GM12878 (cell line): ENCODE data around the gene C17orf107. TPM values are rescaled to one million over a fixed set of nuclear protein-coding genes. Genes with fewer than 3 reads are reported as not detected.

Experiments
- CHD2 ChIP-seq: IDR thresholded peaks from 2 replicates; pipeline ENCODE4 v1.6.1; 2011; ENCODE audit warnings: low read depth, low read length, improper control_type of control experiment, borderline replicate concordance
- FOS ChIP-seq: IDR thresholded peaks from 3 replicates; pipeline ENCODE4 v1.6.1; 2011; ENCODE audit warnings: borderline replicate concordance; ENCODE audit not compliant: insufficient read length; ENCODE audit errors: extremely low read depth
- HCFC1 ChIP-seq: fragments of 150-350 bp; IDR thresholded peaks from 2 replicates; pipeline ENCODE4 v1.6.1; 2014; ENCODE audit warnings: low read length
- IKZF2 ChIP-seq, 2 experiments: fragments of 450-650 bp; IDR thresholded peaks; 2 replicates each; pipeline ENCODE4 v1.6.1; 2017; ENCODE audit warnings: mild to moderate bottlenecking in 2 of 2, moderate library complexity in 2 of 2
- IRF4 ChIP-seq: IDR thresholded peaks from 2 replicates; pipeline ENCODE4 v1.6.1; 2011; ENCODE audit warnings: low read depth, low read length
- KDM1A ChIP-seq: fragments of 200-600 bp; sonication (generic); IDR thresholded peaks from 2 replicates; pipeline ENCODE4 v1.6.1; 2016; ENCODE audit warnings: borderline replicate concordance
- NFYB ChIP-seq: IDR thresholded peaks from 2 replicates; pipeline ENCODE4 v1.6.1; 2011; ENCODE audit warnings: low read depth, mild to moderate bottlenecking, low read length, improper control_type of control experiment, moderate library complexity; ENCODE audit not compliant: insufficient read depth
- NR2C2 ChIP-seq: IDR thresholded peaks from 2 replicates; pipeline ENCODE4 v1.6.1; 2011; ENCODE audit warnings: borderline replicate concordance, low read depth; ENCODE audit not compliant: control insufficient read depth, insufficient read length
- NR2F1 ChIP-seq: fragments of 450-650 bp; conservative IDR thresholded peaks from 2 replicates; pipeline ENCODE4 v1.6.1; 2017; ENCODE audit warnings: mild to moderate bottlenecking
- PAX5 ChIP-seq: IDR thresholded peaks from 2 replicates; pipeline ENCODE4 v1.6.1; 2011; ENCODE audit warnings: low read depth, low read length, borderline replicate concordance
- POU2F2 ChIP-seq: IDR thresholded peaks from 3 replicates; pipeline ENCODE4 v1.6.1; 2011; ENCODE audit warnings: low read depth, mild to moderate bottlenecking, low read length, borderline replicate concordance
- RAD21 ChIP-seq: IDR thresholded peaks from 2 replicates; pipeline ENCODE4 v1.6.1; 2011; ENCODE audit warnings: mild to moderate bottlenecking, low read depth, low read length, moderate library complexity; ENCODE audit not compliant: insufficient read depth
- RBBP5 ChIP-seq: fragments of 200-600 bp; sonication (generic); conservative IDR thresholded peaks from 2 replicates; pipeline ENCODE4 v1.6.1; 2016
- SMARCA5 ChIP-seq: fragments of 450-650 bp; IDR thresholded peaks from 2 replicates; pipeline ENCODE4 v1.6.1; 2017; ENCODE audit warnings: mild to moderate bottlenecking
- TAF1 ChIP-seq: IDR thresholded peaks from 2 replicates; pipeline ENCODE4 v1.6.1; 2011; ENCODE audit warnings: mild to moderate bottlenecking, low read depth, low read length, borderline replicate concordance
- TBL1XR1 ChIP-seq: IDR thresholded peaks from 2 replicates; pipeline ENCODE4 v1.6.1; 2012; ENCODE audit warnings: low read depth, low read length, improper control_type of control experiment
- TCF3 ChIP-seq: IDR thresholded peaks from 2 replicates; pipeline ENCODE4 v1.6.1; 2012; ENCODE audit warnings: low read depth, mild to moderate bottlenecking, low read length, borderline replicate concordance; ENCODE audit not compliant: insufficient read depth
- ZBED1 ChIP-seq: IDR thresholded peaks from 2 replicates; pipeline ENCODE4 v1.6.1; 2016; ENCODE audit warnings: borderline replicate concordance
- polyA plus RNA-seq, 11 experiments: library from polyadenylated mRNA; depleted of rRNA in 4 of 11; unstranded in 6 of 11; stranded (reverse) in 5 of 11; fragments of >200 nt; fragmentation: Nextera tagmentation in 4 of 11; fragmentation: Illumina TruSeq in 1 of 11; extraction: Ambion mirVana in 4 of 11; extraction: Trizol in 1 of 11; gene quantifications; 1 replicate in 1 of 11; 2 replicates in 10 of 11; pipeline versions ENCODE4 v1.2.1 to v1.2.3, GENCODE V29; 2011 to 2016; ENCODE audit warnings: inconsistent platforms in 2 of 11, missing spikeins in 2 of 11, low read depth in 1 of 11
- total RNA-seq, 4 experiments: library from RNA; depleted of rRNA in 3 of 4; stranded (reverse); fragments of >200 nt in 3 of 4; fragmentation: Illumina TruSeq in 1 of 4; extraction: Trizol in 1 of 4; gene quantifications; 2 replicates each; pipeline versions ENCODE4 v1.2.1 to v1.2.3, GENCODE V29; 2013 to 2021
- TF ChIP-seq, protein P1 (sequence below): IDR thresholded peaks from 2 replicates; pipeline ENCODE4 v1.6.1; 2012; ENCODE audit warnings: low read depth, low read length, improper control_type of control experiment
- TF ChIP-seq, protein P2 (sequence below): IDR thresholded peaks from 2 replicates; pipeline ENCODE4 v1.6.1; 2012; ENCODE audit warnings: low read depth, low read length, improper control_type of control experiment
- TF ChIP-seq, protein P3 (sequence below): IDR thresholded peaks from 2 replicates; pipeline ENCODE4 v1.6.1; 2012; ENCODE audit warnings: low read depth, low read length, improper control_type of control experiment
- TF ChIP-seq, protein P4 (sequence below), 3 experiments: IDR thresholded peaks in 2 of 3; conservative IDR thresholded peaks in 1 of 3; 2 replicates each; pipeline ENCODE4 v1.5.1; 2011; ENCODE audit warnings: low read depth in 3 of 3, low read length in 3 of 3, mild to moderate bottlenecking in 3 of 3, control low read depth in 2 of 3, moderate library complexity in 2 of 3, inconsistent platforms in 1 of 3, mixed read lengths in 1 of 3; ENCODE audit not compliant: control insufficient read depth in 2 of 3, insufficient read depth in 1 of 3; ENCODE audit errors: extremely low read depth in 1 of 3
- TF ChIP-seq, protein P5 (sequence below): fragments of 450-650 bp; IDR thresholded peaks from 2 replicates; pipeline ENCODE4 v1.6.1; 2018; ENCODE audit warnings: mild to moderate bottlenecking, low read depth, moderate library complexity; ENCODE audit not compliant: partially characterized antibody

Gene C17orf107
- total and polyA plus RNA-seq, 10 of the 15 experiments (the other 5 are each of a cell fraction or from before 2014, with no cell fraction given), result 0.05 to 0.46 (median 0.11) TPM; not detected in 3

DNA sequence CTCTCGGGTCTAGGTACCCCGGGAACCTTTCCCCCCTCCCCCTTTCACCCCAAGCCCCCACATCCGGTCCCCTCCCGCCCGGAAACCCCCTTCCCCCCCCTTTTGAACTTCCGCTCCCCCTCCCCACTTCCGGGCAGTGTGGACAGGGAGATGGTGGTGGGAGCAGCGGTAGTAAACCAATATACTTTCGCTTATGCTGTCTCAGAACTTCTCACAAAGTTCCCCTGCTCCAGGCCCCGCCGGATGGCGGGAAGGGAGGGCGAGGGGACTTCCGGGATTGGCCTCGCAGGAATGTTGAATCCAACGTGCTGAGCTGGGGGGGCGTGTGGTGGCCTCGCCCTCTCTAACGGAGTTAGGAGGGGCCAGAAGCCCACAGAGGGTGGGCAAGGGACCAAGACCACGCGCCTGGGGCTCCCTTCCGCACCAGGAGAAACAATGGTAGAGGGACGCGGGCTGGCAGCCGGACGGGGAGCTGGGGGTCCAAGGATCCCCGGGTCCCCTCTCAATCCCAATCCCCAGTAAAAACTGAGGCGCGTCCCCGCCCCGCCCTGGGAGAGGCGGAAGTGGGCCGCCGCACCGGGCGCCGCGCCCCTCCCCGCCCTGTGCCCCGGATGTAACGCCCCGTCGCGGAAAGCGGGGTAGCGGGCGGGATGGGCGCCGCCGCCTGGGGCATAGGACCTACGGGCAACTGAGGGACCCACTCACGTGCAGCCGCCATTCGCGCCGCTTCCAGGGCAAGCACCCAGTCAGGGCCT is 48.3 kb downstream of the C17orf107 start (continued):
- TF ChIP-seq, protein P1, sequence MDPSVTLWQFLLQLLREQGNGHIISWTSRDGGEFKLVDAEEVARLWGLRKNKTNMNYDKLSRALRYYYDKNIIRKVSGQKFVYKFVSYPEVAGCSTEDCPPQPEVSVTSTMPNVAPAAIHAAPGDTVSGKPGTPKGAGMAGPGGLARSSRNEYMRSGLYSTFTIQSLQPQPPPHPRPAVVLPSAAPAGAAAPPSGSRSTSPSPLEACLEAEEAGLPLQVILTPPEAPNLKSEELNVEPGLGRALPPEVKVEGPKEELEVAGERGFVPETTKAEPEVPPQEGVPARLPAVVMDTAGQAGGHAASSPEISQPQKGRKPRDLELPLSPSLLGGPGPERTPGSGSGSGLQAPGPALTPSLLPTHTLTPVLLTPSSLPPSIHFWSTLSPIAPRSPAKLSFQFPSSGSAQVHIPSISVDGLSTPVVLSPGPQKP, result peak; percentile 29; the same call in 1 of the 2 replicates
- TF ChIP-seq HCFC1 (peak; percentile 9; the same call in 1 of the 2 replicates), TAF1 (peak; percentile 76), KDM1A (no peak), FOS (no peak), POU2F2 (peak; percentile 43; the same call in 1 of the 3 replicates), TBL1XR1 (no peak; the same call in 1 of the 2 replicates), RAD21 (no peak), IKZF2 (IDR thresholded peaks at IDR 0.05) (peak; percentile 77 to 78), IRF4 (0 out of 2 replicates have a peak, but pooled peaks have one; percentile 18), SMARCA5 (peak; percentile 6), RBBP5 (no peak), NR2F1 (peak; percentile 45; the same call in 1 of the 2 replicates), PAX5 (0 out of 2 replicates have a peak, but pooled peaks have one; percentile 40), NFYB (no peak), NR2C2 (no peak), TCF3 (0 out of 2 replicates have a peak, but pooled peaks have one; percentile 23), CHD2 (0 out of 2 replicates have a peak, but pooled peaks have one; percentile 11), ZBED1 (peak; percentile 12; the same call in 1 of the 2 replicates)
- TF ChIP-seq, protein P2, sequence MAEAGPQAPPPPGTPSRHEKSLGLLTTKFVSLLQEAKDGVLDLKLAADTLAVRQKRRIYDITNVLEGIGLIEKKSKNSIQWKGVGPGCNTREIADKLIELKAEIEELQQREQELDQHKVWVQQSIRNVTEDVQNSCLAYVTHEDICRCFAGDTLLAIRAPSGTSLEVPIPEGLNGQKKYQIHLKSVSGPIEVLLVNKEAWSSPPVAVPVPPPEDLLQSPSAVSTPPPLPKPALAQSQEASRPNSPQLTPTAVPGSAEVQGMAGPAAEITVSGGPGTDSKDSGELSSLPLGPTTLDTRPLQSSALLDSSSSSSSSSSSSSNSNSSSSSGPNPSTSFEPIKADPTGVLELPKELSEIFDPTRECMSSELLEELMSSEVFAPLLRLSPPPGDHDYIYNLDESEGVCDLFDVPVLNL, result peak; percentile 57; the same call in 1 of the 2 replicates
- TF ChIP-seq, protein P3, sequence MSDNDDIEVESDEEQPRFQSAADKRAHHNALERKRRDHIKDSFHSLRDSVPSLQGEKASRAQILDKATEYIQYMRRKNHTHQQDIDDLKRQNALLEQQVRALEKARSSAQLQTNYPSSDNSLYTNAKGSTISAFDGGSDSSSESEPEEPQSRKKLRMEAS, result 0 out of 2 replicates have a peak, but pooled peaks have one; percentile 26
- TF ChIP-seq, protein P4, sequence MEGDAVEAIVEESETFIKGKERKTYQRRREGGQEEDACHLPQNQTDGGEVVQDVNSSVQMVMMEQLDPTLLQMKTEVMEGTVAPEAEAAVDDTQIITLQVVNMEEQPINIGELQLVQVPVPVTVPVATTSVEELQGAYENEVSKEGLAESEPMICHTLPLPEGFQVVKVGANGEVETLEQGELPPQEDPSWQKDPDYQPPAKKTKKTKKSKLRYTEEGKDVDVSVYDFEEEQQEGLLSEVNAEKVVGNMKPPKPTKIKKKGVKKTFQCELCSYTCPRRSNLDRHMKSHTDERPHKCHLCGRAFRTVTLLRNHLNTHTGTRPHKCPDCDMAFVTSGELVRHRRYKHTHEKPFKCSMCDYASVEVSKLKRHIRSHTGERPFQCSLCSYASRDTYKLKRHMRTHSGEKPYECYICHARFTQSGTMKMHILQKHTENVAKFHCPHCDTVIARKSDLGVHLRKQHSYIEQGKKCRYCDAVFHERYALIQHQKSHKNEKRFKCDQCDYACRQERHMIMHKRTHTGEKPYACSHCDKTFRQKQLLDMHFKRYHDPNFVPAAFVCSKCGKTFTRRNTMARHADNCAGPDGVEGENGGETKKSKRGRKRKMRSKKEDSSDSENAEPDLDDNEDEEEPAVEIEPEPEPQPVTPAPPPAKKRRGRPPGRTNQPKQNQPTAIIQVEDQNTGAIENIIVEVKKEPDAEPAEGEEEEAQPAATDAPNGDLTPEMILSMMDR (IDR thresholded peaks at IDR 0.05 in 2 of 3, conservative IDR thresholded peaks at IDR 0.05 in 1 of 3; ENCODE audit: control insufficient read depth in 2 of 3, extremely low read depth in 1 of 3, insufficient read depth in 1 of 3, low read depth in 3 of 3, low read length in 3 of 3), result no peak
- TF ChIP-seq, protein P5, sequence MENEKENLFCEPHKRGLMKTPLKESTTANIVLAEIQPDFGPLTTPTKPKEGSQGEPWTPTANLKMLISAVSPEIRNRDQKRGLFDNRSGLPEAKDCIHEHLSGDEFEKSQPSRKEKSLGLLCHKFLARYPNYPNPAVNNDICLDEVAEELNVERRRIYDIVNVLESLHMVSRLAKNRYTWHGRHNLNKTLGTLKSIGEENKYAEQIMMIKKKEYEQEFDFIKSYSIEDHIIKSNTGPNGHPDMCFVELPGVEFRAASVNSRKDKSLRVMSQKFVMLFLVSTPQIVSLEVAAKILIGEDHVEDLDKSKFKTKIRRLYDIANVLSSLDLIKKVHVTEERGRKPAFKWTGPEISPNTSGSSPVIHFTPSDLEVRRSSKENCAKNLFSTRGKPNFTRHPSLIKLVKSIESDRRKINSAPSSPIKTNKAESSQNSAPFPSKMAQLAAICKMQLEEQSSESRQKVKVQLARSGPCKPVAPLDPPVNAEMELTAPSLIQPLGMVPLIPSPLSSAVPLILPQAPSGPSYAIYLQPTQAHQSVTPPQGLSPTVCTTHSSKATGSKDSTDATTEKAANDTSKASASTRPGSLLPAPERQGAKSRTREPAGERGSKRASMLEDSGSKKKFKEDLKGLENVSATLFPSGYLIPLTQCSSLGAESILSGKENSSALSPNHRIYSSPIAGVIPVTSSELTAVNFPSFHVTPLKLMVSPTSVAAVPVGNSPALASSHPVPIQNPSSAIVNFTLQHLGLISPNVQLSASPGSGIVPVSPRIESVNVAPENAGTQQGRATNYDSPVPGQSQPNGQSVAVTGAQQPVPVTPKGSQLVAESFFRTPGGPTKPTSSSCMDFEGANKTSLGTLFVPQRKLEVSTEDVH, result peak; percentile 50
